HepG2 (cell line): ENCODE measurements around the gene CAPZA1. TPM values are rescaled to one million over a fixed set of nuclear protein-coding genes. Genes with fewer than 3 reads are reported as not detected.
A peak's percentile ranks its signal among the peaks of the same experiment; 100 is the strongest.

Experiments
- ATAD3A ChIP-seq: sonication (generic); formaldehyde crosslinking; IDR thresholded peaks from 2 replicates; pipeline ENCODE4 v1.4.0; 2020; ENCODE audit warnings: missing genetic modification reagents
- ATF1 ChIP-seq: IDR thresholded peaks from 2 replicates; pipeline ENCODE4 v1.6.1; 2016; ENCODE audit warnings: mild to moderate bottlenecking, control low read depth
- CBX5 ChIP-seq: sonication (generic); formaldehyde crosslinking; IDR thresholded peaks from 2 replicates; pipeline ENCODE4 v1.4.0; 2020; ENCODE audit warnings: missing genetic modification reagents, borderline replicate concordance
- CHD4 ChIP-seq: fragments of 200-600 bp; sonication (generic); IDR thresholded peaks from 2 replicates; pipeline ENCODE4 v1.7.0; 2017; ENCODE audit warnings: mild to moderate bottlenecking, low read length, borderline replicate concordance
- HDAC2 ChIP-seq: sonication (generic); formaldehyde crosslinking; IDR thresholded peaks from 2 replicates; pipeline ENCODE4 v1.4.0; 2020; ENCODE audit warnings: missing genetic modification reagents
- MED13 ChIP-seq: sonication (generic); formaldehyde crosslinking; IDR thresholded peaks from 2 replicates; pipeline ENCODE4 v1.5.0; 2020; ENCODE audit warnings: missing genetic modification reagents
- NFIB ChIP-seq: sonication (generic); formaldehyde crosslinking; IDR thresholded peaks from 2 replicates; pipeline ENCODE4 v1.9.0; 2021; ENCODE audit warnings: missing genetic modification reagents, mild to moderate bottlenecking, borderline replicate concordance
- STAT5B ChIP-seq: sonication (generic); formaldehyde crosslinking; IDR thresholded peaks from 2 replicates; pipeline ENCODE4 v1.4.0; 2020; ENCODE audit warnings: missing genetic modification reagents
- THAP11 ChIP-seq: IDR thresholded peaks from 2 replicates; pipeline ENCODE4 v1.6.1; 2016; ENCODE audit warnings: missing biosample characterization, missing genetic modification reagents
- THYN1 ChIP-seq: sonication (generic); formaldehyde crosslinking; IDR thresholded peaks from 2 replicates; pipeline ENCODE4 v1.8.1; 2023; ENCODE audit warnings: low read depth, mild to moderate bottlenecking, moderate library complexity, missing genetic modification reagents, borderline replicate concordance
- ZBTB7B ChIP-seq: sonication (generic); formaldehyde crosslinking; IDR thresholded peaks from 2 replicates; pipeline ENCODE4 v1.4.0; 2020; ENCODE audit warnings: missing genetic modification reagents
- ZNF124 ChIP-seq: sonication (generic); formaldehyde crosslinking; IDR thresholded peaks from 2 replicates; pipeline ENCODE4 v1.4.0; 2020; ENCODE audit warnings: missing genetic modification reagents
- ZNF547 ChIP-seq: sonication (generic); formaldehyde crosslinking; IDR thresholded peaks from 2 replicates; pipeline ENCODE4 v1.5.1; 2020; ENCODE audit warnings: mild to moderate bottlenecking, missing genetic modification reagents
- ZNF598 ChIP-seq: sonication (generic); formaldehyde crosslinking; IDR thresholded peaks from 2 replicates; pipeline ENCODE4 v1.5.1; 2020; ENCODE audit warnings: mild to moderate bottlenecking, missing genetic modification reagents, borderline replicate concordance
- ZNF772 ChIP-seq: sonication (generic); formaldehyde crosslinking; IDR thresholded peaks from 2 replicates; pipeline ENCODE4 v1.5.0; 2020; ENCODE audit warnings: mild to moderate bottlenecking, missing genetic modification reagents
- ZNF841 ChIP-seq: sonication (generic); formaldehyde crosslinking; IDR thresholded peaks from 2 replicates; pipeline ENCODE4 v1.8.1; 2023; ENCODE audit warnings: missing genetic modification reagents, borderline replicate concordance
- ZSCAN30 ChIP-seq: sonication (generic); formaldehyde crosslinking; IDR thresholded peaks from 2 replicates; pipeline ENCODE4 v1.5.0; 2020; ENCODE audit warnings: mild to moderate bottlenecking, missing genetic modification reagents
- polyA plus RNA-seq, 8 experiments: library from polyadenylated mRNA; depleted of rRNA in 3 of 8; stranded (reverse) in 7 of 8; unstranded in 1 of 8; fragments of >200 nt; fragmentation: Illumina TruSeq in 4 of 8; extraction: Trizol in 4 of 8; gene quantifications; 2 replicates each; pipeline versions ENCODE4 v1.2.1 to v1.2.3, GENCODE V29; 2011 to 2016; ENCODE audit warnings: low read depth in 4 of 8, missing spikeins in 1 of 8, mixed read lengths in 1 of 8; ENCODE audit not compliant: insufficient read depth in 1 of 8
- total RNA-seq, 5 experiments: library from RNA; depleted of rRNA; stranded (reverse); fragments of >200 nt; fragmentation: Illumina TruSeq; extraction: Trizol; gene quantifications; 2 replicates each; pipeline ENCODE4 v1.2.3, GENCODE V29; 2016; ENCODE audit warnings: low read depth in 1 of 5
- TF ChIP-seq, protein P1 (sequence below): sonication (generic); formaldehyde crosslinking; IDR thresholded peaks from 2 replicates; pipeline ENCODE4 v1.5.1; 2020; ENCODE audit warnings: mild to moderate bottlenecking, missing genetic modification reagents, moderate library complexity
- TF ChIP-seq, protein P2 (sequence below): sonication (generic); formaldehyde crosslinking; IDR thresholded peaks from 2 replicates; pipeline ENCODE4 v1.4.0; 2020; ENCODE audit warnings: missing genetic modification reagents
- TF ChIP-seq, protein P3 (sequence below): IDR thresholded peaks from 2 replicates; pipeline ENCODE4 v1.4.0; 2020; ENCODE audit warnings: mild to moderate bottlenecking, missing genetic modification reagents

Gene CAPZA1
- total and polyA plus RNA-seq, 2 of the 13 experiments (the other 11 are each of a cell fraction or from before 2014, with no cell fraction given): 67.0 to 117 TPM

DNA sequence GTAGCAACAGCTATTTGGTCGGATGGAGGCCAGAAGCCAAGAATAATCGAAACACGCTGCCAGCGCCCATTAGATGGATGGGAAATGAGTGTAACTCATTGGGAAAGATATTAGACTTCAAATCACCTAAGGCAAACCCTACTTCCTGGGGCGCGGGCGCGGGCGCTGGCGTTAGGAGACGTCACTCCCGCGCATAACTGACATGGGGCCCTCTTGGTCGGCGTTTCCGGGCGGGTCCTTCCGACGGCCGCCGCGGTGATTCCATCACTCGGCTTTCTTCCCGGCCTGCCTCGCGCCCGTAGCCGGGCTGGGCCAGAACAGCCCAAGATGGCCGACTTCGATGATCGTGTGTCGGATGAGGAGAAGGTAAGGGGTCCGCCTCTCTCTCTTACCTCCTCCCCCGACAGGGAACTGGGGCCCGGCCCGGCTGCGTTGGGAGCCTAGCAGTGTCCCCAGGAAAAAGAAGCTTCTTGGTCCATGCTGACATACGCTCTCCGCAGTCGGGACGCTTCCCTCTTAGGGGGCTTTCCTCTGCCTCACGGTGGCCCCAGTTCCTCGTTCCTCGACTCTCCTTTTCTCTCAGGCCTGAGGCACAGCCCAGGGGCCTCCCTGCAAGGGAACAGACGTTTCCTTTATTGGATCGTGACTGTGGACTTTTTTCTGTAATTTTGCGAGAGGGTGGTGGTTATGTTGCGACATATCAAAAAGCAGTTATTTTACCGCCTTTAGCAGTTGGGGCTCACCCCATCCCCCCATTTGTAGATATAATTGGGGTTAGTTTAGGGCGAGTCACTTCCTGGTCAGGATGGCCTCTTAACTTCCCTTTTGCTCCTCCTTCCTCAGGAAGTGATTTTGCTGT lies at the start of gene CAPZA1 (continued):
- TF ChIP-seq, protein P1, sequence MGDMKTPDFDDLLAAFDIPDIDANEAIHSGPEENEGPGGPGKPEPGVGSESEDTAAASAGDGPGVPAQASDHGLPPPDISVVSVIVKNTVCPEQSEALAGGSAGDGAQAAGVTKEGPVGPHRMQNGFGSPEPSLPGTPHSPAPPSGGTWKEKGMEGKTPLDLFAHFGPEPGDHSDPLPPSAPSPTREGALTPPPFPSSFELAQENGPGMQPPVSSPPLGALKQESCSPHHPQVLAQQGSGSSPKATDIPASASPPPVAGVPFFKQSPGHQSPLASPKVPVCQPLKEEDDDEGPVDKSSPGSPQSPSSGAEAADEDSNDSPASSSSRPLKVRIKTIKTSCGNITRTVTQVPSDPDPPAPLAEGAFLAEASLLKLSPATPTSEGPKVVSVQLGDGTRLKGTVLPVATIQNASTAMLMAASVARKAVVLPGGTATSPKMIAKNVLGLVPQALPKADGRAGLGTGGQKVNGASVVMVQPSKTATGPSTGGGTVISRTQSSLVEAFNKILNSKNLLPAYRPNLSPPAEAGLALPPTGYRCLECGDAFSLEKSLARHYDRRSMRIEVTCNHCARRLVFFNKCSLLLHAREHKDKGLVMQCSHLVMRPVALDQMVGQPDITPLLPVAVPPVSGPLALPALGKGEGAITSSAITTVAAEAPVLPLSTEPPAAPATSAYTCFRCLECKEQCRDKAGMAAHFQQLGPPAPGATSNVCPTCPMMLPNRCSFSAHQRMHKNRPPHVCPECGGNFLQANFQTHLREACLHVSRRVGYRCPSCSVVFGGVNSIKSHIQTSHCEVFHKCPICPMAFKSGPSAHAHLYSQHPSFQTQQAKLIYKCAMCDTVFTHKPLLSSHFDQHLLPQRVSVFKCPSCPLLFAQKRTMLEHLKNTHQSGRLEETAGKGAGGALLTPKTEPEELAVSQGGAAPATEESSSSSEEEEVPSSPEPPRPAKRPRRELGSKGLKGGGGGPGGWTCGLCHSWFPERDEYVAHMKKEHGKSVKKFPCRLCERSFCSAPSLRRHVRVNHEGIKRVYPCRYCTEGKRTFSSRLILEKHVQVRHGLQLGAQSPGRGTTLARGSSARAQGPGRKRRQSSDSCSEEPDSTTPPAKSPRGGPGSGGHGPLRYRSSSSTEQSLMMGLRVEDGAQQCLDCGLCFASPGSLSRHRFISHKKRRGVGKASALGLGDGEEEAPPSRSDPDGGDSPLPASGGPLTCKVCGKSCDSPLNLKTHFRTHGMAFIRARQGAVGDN (CRISPR knock-in tag): peak; percentile 92
- TF ChIP-seq, protein P2, sequence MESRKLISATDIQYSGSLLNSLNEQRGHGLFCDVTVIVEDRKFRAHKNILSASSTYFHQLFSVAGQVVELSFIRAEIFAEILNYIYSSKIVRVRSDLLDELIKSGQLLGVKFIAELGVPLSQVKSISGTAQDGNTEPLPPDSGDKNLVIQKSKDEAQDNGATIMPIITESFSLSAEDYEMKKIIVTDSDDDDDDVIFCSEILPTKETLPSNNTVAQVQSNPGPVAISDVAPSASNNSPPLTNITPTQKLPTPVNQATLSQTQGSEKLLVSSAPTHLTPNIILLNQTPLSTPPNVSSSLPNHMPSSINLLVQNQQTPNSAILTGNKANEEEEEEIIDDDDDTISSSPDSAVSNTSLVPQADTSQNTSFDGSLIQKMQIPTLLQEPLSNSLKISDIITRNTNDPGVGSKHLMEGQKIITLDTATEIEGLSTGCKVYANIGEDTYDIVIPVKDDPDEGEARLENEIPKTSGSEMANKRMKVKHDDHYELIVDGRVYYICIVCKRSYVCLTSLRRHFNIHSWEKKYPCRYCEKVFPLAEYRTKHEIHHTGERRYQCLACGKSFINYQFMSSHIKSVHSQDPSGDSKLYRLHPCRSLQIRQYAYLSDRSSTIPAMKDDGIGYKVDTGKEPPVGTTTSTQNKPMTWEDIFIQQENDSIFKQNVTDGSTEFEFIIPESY: no peak
- TF ChIP-seq ZNF124: no peak
- no peak for TF ChIP-seq ZBTB7B (CRISPR knock-in tag)
- no peak for TF ChIP-seq STAT5B
- no peak for TF ChIP-seq NFIB (CRISPR knock-in tag)
- peak; percentile 85 for TF ChIP-seq THAP11 (CRISPR knock-in tag)
- TF ChIP-seq ZNF772: peak; percentile 46; the same call in 1 of the 2 replicates
- TF ChIP-seq ZNF841 (CRISPR knock-in tag): no peak
- no peak for TF ChIP-seq ZNF547 (CRISPR knock-in tag)
- TF ChIP-seq ZSCAN30 (CRISPR knock-in tag): no peak
- TF ChIP-seq, protein P3, sequence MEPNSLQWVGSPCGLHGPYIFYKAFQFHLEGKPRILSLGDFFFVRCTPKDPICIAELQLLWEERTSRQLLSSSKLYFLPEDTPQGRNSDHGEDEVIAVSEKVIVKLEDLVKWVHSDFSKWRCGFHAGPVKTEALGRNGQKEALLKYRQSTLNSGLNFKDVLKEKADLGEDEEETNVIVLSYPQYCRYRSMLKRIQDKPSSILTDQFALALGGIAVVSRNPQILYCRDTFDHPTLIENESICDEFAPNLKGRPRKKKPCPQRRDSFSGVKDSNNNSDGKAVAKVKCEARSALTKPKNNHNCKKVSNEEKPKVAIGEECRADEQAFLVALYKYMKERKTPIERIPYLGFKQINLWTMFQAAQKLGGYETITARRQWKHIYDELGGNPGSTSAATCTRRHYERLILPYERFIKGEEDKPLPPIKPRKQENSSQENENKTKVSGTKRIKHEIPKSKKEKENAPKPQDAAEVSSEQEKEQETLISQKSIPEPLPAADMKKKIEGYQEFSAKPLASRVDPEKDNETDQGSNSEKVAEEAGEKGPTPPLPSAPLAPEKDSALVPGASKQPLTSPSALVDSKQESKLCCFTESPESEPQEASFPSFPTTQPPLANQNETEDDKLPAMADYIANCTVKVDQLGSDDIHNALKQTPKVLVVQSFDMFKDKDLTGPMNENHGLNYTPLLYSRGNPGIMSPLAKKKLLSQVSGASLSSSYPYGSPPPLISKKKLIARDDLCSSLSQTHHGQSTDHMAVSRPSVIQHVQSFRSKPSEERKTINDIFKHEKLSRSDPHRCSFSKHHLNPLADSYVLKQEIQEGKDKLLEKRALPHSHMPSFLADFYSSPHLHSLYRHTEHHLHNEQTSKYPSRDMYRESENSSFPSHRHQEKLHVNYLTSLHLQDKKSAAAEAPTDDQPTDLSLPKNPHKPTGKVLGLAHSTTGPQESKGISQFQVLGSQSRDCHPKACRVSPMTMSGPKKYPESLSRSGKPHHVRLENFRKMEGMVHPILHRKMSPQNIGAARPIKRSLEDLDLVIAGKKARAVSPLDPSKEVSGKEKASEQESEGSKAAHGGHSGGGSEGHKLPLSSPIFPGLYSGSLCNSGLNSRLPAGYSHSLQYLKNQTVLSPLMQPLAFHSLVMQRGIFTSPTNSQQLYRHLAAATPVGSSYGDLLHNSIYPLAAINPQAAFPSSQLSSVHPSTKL (CRISPR knock-in tag): peak; percentile 43; the same call in 1 of the 2 replicates
- TF ChIP-seq ATF1 (CRISPR knock-in tag): peak; percentile 94
- TF ChIP-seq ATAD3A (CRISPR knock-in tag): no peak
- TF ChIP-seq THYN1: no peak
- no peak for TF ChIP-seq CHD4
- TF ChIP-seq CBX5: no peak
- 0 out of 2 replicates have a peak, but pooled peaks have one; percentile 50 for TF ChIP-seq MED13 (CRISPR knock-in tag)
- peak; percentile 52; the same call in 1 of the 2 replicates for TF ChIP-seq HDAC2 (CRISPR knock-in tag)
- TF ChIP-seq ZNF598 (CRISPR knock-in tag): 0 out of 2 replicates have a peak, but pooled peaks have one; percentile 23
